HG03175 (cell line): ENCODE results near the gene MYO1E.
"Not testable (repeated sequence)": the region's sequence is repeated elsewhere in the genome, so short reads cannot be mapped to it uniquely, and the experiment has no call there.

Experiments used
- ATAC-seq: cut with Tn5 transposase; IDR thresholded peaks from one replicate; pipeline ENCODE4 v1.9.1; 2021; ENCODE audit warnings: mild to moderate bottlenecking, moderate library complexity; ENCODE audit not compliant: unreplicated experiment

Gene MYO1E

GRCh38 chr15:59148153-59148833 is 224.4 kb downstream of the MYO1E start:
- ATAC-seq: no peak

DNA sequence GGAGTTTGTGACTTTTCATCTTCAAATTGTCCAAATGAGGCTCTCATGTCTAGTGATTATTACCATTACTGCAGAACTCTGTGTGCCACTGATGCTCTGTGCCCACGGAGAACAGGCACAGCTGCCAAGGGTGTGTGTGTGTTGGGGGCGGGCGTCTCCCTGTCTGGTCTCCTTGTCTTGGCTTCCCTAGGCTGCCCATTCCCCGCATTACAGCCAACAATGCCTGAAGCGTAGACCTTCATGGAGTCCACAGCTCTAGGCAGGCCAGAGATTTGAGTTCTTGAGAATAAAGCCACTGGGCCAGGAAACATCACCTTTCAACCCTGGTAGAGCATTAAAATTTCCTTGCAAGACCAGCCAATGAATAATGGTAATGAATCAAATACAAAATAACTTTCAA is 225.0 kb downstream of the MYO1E start:
- ATAC-seq: no peak

- not testable (repeated sequence) for ATAC-seq
These were observed 228.1 kb downstream of the MYO1E start for GRCh38 chr15:59144594-59144993.

GRCh38 chr15:59143281-59143680 is 229.4 kb downstream of the MYO1E start:
- ATAC-seq: no peak

GRCh38 chr15:59140422-59141226 is 232.0 kb downstream of the MYO1E start:
- no peak for ATAC-seq

DNA sequence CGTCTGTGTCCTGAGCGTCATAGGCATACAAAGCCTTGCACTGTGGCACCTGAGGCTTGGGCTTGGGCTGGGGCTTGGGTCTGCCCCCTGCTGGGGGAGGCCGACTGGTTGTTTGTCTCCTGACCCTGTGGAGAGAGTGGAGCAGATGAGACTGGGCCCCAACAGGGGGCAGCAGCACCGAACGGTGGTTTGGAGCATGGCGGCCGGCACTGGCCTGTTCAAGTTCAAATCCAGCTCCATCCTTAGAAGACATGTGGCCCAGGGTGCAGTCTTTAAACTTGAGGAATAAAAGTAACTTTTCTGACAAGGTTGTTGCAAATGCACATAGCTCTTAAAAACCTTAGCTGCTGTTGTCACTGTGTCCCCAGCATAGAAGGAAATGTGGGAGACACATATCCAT is 234.4 kb downstream of the MYO1E start:
- ATAC-seq: peak; percentile 79

- ATAC-seq: no peak
These were observed 235.1 kb downstream of the MYO1E start for GRCh38 chr15:59137566-59137965.

DNA sequence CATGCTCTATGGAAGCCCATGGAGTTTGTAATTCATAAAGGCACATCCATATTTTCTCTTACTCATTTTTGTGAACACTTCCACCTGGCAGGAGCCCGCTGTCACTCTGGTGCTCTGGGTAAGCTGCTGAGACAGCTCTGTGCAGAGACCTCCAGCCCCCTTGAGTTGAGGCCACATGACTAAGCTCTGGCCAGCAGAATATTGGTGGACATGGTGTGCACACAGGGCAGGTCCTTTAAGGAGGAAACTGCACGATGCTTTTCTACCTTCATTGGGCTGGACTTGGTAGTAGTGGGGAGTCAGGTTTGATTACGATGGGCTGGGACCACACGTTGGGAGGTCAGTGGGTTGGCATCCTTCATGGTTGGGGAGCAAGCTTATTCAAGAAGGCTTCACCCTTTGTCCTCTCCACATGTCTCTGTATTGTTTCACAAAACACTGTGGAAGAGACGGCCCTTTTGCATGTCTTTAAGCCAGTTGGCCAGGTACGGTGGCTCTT is 238.7 kb downstream of the MYO1E start:
- ATAC-seq: no peak

- ATAC-seq: no peak
These were observed 240.6 kb downstream of the MYO1E start for GRCh38 chr15:59131969-59132562.

- no peak for ATAC-seq
These were observed 241.2 kb downstream of the MYO1E start for GRCh38 chr15:59131456-59131855.

GRCh38 chr15:59127255-59127654 is 245.4 kb downstream of the MYO1E start:
- ATAC-seq: not testable (repeated sequence)

- ATAC-seq: not testable (repeated sequence)
These were observed 247.0 kb downstream of the MYO1E start for GRCh38 chr15:59125683-59126082.

DNA sequence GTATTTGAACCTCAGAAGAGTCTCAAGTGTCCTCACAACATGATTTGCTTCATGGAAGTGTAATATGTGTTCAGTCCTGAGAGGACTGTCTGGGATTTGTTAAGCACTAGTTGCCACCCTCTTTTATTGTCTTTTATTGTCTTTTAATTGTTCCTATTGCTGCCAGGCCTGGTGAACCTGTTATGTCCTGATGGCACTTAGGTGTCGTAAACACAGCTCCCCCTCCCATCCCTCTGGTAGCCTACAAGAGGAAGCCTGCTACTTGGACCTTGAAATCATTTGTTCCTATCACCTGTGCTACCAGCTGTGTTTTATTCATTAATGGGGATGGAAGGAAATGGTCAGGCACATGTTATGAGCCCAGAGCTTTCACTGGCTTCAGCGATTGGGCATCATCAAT is 248.4 kb downstream of the MYO1E start:
- ATAC-seq: no peak

DNA sequence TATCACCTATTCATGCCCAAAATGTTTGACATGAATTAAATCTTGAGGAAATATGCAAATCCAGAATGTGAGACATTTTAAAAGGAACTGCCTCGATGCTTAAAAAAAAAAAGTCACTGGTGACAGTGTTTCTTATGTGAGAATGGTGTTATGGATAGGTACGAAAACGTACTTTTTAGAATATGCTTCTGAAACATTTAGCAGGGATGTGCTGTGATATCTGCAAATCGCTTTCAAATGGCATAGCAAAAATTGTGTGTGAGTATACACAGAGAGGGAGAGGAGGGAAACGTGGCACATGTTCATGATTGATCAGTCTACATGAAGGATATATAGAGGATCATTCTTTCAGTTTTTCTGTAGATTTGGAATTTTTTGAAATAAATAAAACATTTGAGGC is 251.7 kb downstream of the MYO1E start:
- no peak for ATAC-seq

DNA sequence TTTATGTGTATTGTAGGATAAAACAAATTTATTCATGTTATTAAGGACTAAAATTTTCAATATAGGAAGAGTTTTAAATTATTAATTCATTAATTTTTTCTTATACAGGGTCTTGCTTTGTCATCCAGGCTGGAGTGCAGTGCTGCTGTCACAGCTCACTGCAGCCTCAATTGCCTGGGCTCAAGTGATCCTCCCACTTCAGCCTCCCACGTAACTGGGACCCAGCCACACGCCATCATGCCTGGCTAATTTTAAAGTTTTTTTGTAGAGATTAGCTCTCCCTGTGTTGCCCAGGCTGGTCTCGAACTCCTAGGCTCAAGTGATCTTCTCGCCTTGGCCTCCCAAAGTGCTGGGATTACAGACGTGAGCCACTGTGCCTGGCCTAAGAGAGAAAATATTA is 253.0 kb downstream of the MYO1E start:
- ATAC-seq: no peak

GRCh38 chr15:59116771-59117170 is 255.9 kb downstream of the MYO1E start:
- ATAC-seq: no peak

DNA sequence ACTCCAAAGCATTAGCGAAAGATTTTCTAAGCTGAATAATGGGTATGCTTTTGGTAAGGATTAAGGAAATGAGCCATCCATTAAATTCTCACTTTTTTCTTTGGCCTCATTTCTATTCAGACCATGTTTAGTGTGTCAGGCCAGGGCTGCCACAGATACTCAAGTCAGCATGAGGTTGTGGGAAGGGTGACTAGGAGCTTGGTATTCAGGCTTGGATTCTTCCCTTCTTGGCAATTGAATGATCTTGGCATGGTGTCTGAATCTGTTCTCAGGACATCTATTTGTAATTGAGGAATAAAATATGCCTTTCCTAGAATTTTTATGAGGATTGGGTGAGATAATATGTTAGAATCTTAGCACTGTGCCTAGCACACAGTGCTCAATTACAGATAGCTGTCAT is 256.5 kb downstream of the MYO1E start:
- ATAC-seq: no peak

GRCh38 chr15:59115047-59115446 is 257.6 kb downstream of the MYO1E start:
- ATAC-seq: no peak

GRCh38 chr15:59111251-59111650 is 261.4 kb downstream of the MYO1E start:
- no peak for ATAC-seq

DNA sequence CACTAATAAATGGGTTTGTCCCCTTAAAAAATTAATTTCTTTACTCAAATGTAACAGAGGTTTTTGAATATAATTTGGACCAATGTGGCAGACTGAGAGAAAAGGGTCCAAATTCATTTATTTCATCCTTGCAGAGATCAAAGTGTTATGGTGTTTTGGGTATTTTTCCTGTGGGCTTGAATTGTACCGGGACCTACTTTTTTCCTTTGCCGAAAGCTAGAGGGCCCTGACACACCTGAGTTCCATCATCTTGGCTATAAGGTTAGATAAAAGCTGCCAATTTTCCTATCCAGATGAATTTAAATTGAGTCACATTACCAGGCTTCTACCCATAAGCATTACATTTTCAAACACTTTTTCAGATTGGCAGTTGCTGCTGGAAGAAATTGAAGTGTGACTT is 266.8 kb downstream of the MYO1E start:
- ATAC-seq: no peak

DNA sequence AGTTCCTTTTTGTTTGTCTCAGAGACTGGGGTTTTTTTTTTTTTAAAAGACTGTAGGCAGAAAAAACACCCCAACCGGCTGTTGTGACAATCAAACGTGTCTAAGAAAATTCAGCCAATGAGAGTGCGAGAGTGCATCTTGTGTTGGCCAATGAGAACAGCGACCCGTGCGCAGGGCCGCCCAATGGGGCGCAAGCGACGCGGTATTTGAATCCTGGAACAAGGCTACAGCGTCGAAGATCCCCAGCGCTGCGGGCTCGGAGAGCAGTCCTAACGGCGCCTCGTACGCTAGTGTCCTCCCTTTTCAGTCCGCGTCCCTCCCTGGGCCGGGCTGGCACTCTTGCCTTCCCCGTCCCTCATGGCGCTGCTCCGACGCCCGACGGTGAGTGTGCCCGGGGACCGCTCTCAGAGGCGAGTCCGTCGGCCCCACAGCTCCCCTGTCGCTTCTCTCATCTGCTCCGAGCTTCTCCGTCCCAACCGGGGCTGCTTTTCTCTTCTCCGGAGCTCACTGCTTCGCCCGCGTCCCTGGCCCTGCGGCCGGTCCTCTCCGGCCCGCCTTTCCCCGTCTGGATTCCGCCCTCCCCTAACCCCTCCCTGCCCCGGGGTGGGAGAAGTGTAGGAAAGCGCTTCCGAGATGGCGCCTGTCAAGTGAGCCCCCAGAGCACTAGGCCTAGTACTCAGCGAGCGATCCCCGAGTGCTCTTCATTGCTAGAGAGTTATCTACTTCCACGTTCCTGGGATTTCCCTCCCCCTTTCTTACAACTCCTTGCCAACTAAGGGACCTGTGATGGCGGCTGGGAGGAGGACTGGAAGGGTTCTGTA is 267.5 kb downstream of the MYO1E start, which contains the start of gene CCNB2:
Gene CCNB2 (plus strand): TSS at position 235 of the 821 bp plus-strand sequence. CDS start 123 bp downstream, at position 358.
- ATAC-seq: peak; percentile 99
